ENCODE results near the gene CHKB.
"Not testable (repeated sequence)": the region's sequence is repeated elsewhere in the genome, so short reads cannot be mapped to it uniquely, and the experiment has no call there.

The CHKB gene

GRCh38 chr22:50548040-50548920 is 34.4 kb downstream of the CHKB start:
- DNase-seq (ENCODE audit: low read depth), result no peak

DNA sequence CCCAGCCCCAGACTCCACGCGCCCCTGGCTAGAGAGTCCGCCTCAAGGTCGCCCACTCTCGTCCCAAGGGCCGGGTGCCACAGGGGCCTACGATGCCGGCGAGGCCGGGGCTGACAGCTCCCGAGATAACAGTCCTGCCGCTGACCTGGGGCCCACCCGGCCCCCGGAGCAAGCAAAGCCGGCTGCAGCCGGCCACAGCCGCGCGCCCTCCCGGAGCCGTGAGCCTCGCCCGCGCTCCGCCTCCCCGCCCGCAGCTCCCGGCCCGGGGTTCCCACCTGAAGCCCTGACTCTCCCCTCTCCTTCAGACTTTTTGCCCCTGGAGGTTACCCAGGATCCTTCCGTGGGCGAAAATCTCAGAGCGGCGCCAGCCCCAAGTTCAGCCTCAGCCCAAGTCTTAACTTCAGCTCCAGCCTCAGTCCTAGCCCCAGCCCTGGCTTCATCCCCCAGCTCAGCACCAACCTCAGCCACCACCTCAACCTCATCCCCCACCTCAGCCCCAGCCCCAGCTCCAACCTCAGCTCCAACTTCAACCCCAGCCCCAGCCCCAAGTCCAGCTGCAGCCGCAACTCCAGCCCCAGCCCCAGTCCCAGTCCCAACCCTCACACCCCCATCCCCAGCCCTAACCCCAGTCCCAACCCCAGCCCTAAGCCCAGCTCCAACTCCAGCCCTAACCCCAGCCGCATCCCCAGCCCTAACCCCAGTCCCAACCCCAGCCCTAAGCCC is 35.2 kb downstream of the CHKB start:
- no peak for DNase-seq (ENCODE audit: low read depth)

GRCh38 chr22:50546326-50547262 is 36.1 kb downstream of the CHKB start:
- DNase-seq (ENCODE audit: low read depth), result no peak

GRCh38 chr22:50545522-50546325 is 36.9 kb downstream of the CHKB start, which contains the start of gene KLHDC7B:
KLHDC7B (plus strand) TSS chr22:50545899; CDS start chr22:50546244, 345 bp downstream.
- DNase-seq (ENCODE audit: low read depth), result no peak

DNA sequence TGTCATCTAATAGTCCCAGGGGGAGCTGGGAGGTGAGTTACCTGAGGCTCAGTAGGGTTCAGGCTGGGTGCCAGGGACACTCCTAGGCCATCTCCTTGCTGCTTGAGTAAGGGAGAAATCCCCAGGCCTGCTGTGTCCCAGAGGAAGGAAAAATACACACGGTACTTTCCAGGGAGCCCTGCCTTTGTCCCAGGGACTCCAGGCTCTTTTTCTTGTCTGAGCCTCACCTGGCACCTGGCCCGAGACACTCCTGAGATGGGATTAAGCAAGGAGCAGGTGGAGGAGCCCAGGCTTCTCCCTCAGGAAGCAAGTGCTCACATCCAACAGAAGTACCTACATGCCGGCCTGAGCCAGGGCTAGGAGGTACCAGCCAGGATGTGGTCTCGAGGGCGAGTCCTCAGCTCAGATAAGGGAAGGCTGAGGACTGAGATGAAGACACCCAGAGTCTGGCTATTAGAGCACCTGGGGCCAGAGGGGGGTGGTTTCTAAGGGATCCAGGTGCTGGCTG is 37.8 kb downstream of the CHKB start:
- DNase-seq (ENCODE audit: low read depth), result no peak

DNA sequence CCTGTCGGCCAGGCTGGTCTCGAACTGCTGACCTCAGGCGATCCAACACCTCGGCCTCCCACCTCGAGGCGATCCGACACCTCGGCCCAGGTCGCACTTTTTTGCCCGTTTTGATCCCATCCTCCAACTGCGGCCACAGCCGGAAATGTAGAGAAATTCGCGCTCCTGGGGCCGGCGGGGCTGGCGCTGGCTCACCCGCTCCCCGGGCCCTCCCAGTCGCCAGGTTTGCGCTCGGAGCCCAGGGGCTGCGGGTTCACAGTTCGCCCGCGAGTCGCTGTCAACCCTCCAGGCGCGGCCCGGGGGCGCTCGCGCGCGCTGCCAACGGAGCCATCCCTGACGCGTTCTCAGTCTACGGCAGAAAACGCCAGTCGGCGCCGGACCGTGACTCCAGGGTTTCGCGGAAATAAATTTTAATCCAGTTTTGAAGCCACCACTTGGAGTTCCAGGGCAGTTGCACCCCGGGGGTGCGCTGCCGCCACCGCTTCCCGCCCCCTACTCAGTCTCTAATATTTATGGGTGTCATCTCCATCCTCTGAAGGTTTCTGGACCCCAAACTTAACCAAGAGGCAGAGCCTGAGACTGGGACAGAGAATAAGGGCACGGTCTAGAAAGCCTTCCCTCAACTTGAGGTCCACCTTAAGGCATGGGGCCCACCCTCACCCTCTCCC is 38.4 kb downstream of the CHKB start:
- peak; percentile 86 for DNase-seq (ENCODE audit: low read depth)

GRCh38 chr22:50542416-50542927 is 40.2 kb downstream of the CHKB start:
- peak; percentile 56 for DNase-seq (ENCODE audit: low read depth)

GRCh38 chr22:50541667-50542026 is 41.0 kb downstream of the CHKB start:
- DNase-seq (ENCODE audit: low read depth), result not testable (repeated sequence)

DNA sequence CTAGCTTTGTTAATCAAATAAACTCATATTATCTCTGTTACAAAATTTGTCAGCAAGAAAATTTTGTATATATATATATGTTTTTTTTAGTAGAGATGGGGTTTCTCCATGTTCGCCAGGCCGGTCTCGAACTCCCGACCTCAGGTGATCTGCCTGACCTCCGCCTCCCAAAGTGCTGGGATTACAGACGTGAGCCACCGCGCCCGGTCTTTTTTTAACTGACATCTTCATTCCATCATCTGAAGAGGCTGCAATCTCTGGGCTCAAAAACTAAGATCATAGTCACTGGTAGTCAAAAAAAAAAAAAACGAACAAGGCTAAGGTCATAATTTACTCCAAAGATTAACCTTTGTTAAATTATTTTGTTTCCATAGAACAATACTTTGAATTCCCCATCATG is 42.3 kb downstream of the CHKB start:
- DNase-seq (ENCODE audit: low read depth), result no peak

DNA sequence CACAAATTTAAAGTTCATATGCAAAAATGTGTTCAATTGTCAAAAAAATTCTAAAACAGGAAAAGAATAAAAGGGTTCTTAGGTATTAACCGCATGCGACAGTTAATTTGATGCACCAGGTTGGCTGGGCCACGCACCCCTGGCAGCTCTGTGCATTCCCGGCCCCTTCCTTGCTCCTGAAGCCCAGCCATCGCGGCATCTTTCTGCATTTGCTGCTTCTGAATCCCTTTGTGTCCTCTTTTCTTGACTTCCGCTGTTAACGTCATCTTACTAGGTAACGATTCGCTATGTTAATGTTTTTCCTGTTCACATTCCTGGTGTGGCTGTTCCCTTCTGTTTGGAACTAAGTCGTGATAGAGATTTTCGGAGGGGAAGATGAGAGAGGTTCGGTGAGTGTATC is 44.9 kb downstream of the CHKB start:
- no peak for DNase-seq (ENCODE audit: low read depth)

DNA sequence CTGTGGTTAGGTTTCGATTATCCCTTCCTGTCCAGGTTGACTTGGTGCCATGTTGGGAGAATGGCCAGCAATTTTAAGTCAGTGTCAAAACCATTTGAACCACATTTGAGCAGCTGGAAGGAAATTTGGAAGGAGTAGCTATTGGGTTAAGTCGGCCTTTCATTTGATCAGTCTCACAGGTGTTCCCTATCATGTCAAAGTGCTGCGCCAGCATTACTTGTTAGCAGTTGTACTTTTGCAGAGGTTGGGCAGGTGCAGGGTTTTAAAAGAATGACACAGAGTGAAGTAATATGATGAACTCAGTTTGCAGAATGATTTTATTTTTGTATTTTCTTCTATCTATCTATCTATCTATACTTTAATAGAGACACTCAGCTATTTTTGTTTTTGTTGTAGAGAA is 46.4 kb downstream of the CHKB start:
- no peak for DNase-seq (ENCODE audit: low read depth)

DNA sequence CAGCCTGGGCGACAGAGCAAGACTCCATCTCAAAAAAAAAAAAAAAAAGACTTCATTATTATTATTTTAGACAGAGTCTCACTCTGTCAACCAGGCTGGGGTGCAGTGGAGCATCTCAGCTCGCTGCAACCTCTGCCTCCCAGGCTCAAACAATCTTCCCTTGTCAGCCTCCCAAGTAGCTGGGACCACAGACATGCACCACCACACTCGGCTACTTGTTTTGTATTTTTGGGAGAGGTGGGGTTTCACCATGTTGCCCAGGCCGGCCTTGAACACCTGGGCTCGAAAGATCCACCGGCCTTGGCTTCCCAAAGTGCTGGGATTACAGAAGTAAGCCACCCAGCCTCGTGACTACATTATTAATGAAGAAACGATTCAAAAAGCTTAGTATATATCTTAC is 47.5 kb downstream of the CHKB start:
- no peak for DNase-seq (ENCODE audit: low read depth)

DNA sequence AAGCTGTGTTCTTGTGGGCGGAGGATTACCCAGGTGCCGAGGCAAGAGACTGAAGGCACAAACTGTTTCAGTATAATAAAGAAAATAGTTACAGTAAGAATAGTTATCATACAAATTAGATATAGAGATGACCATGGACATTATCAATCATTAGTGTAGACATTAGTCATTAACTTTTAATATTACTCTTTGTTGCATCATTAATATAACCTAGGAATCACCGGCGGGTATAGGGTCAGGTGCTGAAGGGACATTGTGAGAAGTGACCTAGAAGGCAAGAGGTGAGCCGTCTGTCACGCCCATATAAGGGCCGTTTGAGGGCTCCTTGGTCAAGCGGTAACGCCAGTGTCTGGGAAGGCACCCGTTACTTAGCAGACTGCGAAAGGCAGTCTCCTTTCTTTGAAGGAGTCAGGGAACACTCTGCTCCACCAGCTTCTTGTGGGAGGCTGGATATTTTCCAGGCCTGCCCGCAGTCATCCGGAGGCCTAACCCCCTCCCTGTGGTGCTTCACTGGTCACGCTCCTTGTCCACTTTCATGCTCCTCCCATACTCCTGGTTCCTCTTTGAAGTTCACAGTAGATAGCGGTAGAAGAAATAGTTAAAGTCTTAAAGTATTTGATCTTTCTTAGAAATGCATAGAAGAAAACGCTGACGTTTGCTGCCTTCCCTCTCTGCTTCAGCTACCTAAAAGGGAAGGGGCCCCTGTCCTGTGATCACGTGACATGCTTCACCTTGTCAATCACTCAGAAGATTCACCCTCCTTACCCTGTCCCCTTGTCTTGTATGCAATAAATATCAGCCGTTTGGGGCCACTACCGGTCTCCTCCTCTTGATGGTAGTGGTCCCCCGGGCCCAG is 48.6 kb downstream of the CHKB start:
- DNase-seq (ENCODE audit: low read depth), result not testable (repeated sequence)

- no peak for DNase-seq (ENCODE audit: low read depth)
Observed at GRCh38 chr22:50532824-50533796, 49.5 kb downstream of the CHKB start.

DNA sequence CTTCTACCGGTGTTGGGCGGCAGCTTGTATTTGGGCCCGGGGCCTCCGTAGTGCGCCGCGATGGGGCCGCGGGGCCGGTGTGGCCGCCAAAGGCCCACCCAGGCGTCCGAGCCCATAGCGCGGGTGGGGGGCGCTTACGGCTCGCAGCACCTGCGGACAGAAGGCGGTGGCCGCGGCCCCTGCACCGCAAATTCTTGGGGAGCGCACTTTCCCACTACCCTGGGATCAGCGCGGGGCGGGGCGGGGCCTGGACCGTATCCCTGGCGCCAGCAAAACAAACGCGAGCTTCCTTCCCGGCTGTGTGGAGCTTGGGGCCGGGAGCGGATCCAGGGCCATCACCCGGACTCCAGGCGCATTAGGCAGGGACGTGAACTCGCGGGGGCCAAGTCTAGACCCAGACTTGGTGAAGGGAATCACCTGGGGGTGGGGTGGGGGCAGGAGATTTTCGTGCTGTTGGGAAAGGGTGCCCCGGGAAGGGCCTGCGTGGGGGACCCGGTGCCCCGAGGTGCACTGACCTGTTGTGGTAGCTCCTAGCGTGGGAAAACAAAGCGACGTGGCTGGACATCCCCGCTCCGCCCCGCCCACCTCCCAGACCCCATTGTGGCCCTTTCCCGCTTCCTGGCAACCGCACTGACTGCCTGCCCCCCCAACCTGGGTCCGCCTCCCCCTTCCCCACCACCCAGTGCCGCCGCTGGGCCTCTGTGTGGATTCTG is 50.5 kb downstream of the CHKB start:
- no peak for DNase-seq (ENCODE audit: low read depth)

GRCh38 chr22:50531546-50531961 is 51.1 kb downstream of the CHKB start:
- peak; percentile 77 for DNase-seq (ENCODE audit: low read depth)

DNA sequence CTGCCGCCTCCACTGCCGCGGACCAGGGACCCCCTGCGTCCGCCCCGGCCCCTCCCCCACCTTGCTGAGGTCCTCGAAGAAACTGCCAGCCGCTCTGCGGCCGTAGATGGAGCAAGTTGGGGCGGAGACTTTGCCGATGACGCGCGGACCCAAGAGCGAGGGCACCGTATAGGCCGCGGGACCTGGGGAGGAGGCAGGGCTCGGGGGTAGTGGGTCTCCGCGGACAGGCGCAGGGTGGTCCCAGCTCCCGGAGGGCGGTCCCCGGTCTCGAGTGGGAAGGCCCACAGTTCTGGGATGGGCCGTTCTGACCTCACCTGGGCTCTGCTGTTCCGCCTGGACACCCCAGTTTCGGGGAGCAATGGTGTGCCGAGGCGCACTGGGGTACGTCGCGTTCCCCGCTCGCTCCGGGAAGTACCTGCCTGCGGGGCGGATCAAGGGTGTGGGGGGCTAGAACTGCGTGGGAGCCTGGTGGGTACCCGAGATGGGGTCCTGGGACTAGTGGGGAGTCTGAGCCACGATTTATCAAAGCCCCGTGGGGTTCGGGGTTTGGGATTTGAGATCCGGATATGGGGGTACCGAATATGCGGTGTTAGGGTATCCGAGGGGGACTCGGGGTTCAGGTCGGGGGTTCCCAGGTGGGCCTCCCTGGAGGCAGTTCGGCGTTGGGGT is 51.6 kb downstream of the CHKB start:
- DNase-seq (ENCODE audit: low read depth), result peak; percentile 83
